AG04449 (cell line): ENCODE results near the gene RAB6B.

Experiments
- CTCF ChIA-PET: fragments of 350-600 bp; formaldehyde crosslinking; extraction: SDS; loops from one replicate; lab custom pipeline; 2021; ENCODE audit warnings: antibody characterized with exemption; lab: Yijun Ruan, JAX
- POLR2A ChIA-PET: fragments of 400-600, 350-600 bp; formaldehyde crosslinking; extraction: SDS; loops from one replicate; lab custom pipeline; 2020; ENCODE audit warnings: antibody characterized with exemption, inconsistent platforms; lab: Yijun Ruan, JAX
- DNase-seq: peaks from one replicate; pipeline ENCODE4 v3.0.0-alpha.2; 2010; ENCODE audit warnings: low read depth, low spot score
- H3K4me3 ChIP-seq: 2 replicates; pipeline ENCODE4 v1.5.1; 2011; ENCODE audit warnings: low read depth, mild to moderate bottlenecking, control low read depth, low read length
- TF ChIP-seq, protein P1 (sequence below): IDR thresholded peaks from one replicate; pipeline ENCODE4 v1.5.1; 2011; ENCODE audit warnings: mild to moderate bottlenecking, moderate library complexity, low read length, control low read depth, inconsistent platforms; ENCODE audit not compliant: insufficient read depth; ENCODE audit errors: missing control alignments

RAB6B gene

GRCh38 chr3:133862161-133862560, 33.5 kb downstream of the RAB6B start:
- TF ChIP-seq, protein P1, sequence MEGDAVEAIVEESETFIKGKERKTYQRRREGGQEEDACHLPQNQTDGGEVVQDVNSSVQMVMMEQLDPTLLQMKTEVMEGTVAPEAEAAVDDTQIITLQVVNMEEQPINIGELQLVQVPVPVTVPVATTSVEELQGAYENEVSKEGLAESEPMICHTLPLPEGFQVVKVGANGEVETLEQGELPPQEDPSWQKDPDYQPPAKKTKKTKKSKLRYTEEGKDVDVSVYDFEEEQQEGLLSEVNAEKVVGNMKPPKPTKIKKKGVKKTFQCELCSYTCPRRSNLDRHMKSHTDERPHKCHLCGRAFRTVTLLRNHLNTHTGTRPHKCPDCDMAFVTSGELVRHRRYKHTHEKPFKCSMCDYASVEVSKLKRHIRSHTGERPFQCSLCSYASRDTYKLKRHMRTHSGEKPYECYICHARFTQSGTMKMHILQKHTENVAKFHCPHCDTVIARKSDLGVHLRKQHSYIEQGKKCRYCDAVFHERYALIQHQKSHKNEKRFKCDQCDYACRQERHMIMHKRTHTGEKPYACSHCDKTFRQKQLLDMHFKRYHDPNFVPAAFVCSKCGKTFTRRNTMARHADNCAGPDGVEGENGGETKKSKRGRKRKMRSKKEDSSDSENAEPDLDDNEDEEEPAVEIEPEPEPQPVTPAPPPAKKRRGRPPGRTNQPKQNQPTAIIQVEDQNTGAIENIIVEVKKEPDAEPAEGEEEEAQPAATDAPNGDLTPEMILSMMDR = no peak
- POLR2A ChIA-PET = no interaction called here
- CTCF ChIA-PET = no interaction called here
- DNase-seq = no peak
- no peak overlapping the region for H3K4me3 ChIP-seq

DNA sequence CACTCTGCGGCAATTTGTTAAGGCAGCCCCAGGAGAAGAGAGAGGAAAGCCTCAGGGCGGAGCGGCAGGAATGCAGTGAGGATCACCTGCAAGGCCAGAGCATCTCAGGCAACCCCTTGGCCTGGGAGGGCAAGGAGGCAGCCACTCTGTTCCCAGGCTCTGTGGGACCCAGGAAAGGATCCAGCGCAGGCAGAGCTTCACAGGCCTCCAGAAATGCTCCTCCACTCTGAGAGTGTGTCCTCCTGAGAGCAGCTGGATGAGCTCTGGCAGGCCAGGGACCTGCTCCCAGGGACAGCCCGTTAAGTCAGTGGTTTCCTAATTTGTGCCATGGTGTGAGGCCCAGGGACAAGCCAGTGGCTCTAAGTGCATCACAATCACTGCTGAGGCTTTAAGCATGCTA, 35.2 kb downstream of the RAB6B start:
- CTCF ChIA-PET = interaction anchor here (0.5 kb wide), 1 partner anchor 120 kb away, joined by 3 read pairs; no protein-coding TSS in a partner anchor
- TF ChIP-seq, protein P1 = no peak
- POLR2A ChIA-PET = no interaction called here
- no peak for DNase-seq
- no peak overlapping the region for H3K4me3 ChIP-seq

GRCh38 chr3:133859381-133860234, 36.1 kb downstream of the RAB6B start:
- TF ChIP-seq, protein P1 = no peak
- H3K4me3 ChIP-seq = no peak overlapping the region
- ChIA-PET CTCF (interaction anchor here (0.5 kb wide), 1 partner anchor 119 kb away, joined by 3 read pairs; no protein-coding TSS in a partner anchor), POLR2A (no interaction called here)
- DNase-seq = no peak

DNA sequence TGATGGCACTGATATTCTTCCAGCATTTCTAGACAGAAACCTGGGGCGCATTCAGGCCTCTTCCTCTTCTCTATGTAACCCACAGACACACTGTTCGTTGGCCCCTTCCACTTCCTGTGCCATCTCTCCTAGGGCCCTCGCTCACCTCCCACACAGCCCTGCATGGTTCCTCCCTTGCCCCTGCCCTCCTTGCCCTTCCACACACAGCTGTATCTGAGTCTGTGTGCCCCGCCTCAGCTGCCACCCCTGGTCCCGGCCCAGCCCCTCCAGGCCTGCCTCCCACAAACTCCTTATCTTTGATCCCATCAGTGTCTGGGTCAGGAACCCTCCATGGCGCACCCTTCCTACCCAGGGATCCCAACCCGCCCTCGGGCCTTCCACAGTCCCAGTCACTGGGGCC, 37.9 kb downstream of the RAB6B start:
- ChIA-PET CTCF (interaction anchor here (0.8 kb wide), 1 partner anchor 14 kb away, joined by 3 read pairs; no protein-coding TSS in a partner anchor), POLR2A (no interaction called here)
- DNase-seq = no peak
- no peak overlapping the region for H3K4me3 ChIP-seq
- TF ChIP-seq, protein P1 = no peak

- POLR2A ChIA-PET = no interaction called here
- no peak for DNase-seq
These were observed 39.4 kb downstream of the RAB6B start for GRCh38 chr3:133856316-133856715.

GRCh38 chr3:133855772-133856171, 39.9 kb downstream of the RAB6B start:
- ChIA-PET POLR2A (no interaction called here), CTCF (interaction anchor here (1.1 to 2.3 kb wide), 2 partner anchors 9 to 38 kb away, joined by 4 to 6 read pairs; no protein-coding TSS in a partner anchor)
- no peak overlapping the region for H3K4me3 ChIP-seq
- TF ChIP-seq, protein P1 = no peak
- no peak for DNase-seq

More at GRCh38 chr3:133856316-133856715, 39.4 kb downstream of the RAB6B start:
- CTCF ChIA-PET = interaction anchor here (1.1 to 2.3 kb wide), 2 partner anchors 8 to 38 kb away, joined by 4 to 6 read pairs; no protein-coding TSS in a partner anchor
- TF ChIP-seq, protein P1 = no peak
- H3K4me3 ChIP-seq = no peak overlapping the region
